Brain microvascular endothelial cell (primary cell): ENCODE results near the gene TIMM13.
"Not testable (repeated sequence)": the region's sequence is repeated elsewhere in the genome, so short reads cannot be mapped to it uniquely, and the experiment has no call there.

ENCODE experiments used
- DNase-seq: peaks from one replicate; pipeline ENCODE4 v3.0.0-alpha.2; 2020
- H3K27ac ChIP-seq: fragments of 250-450 bp; sonication (Bioruptor Pico); 2 replicates; pipeline ENCODE4 v1.5.1; 2020; ENCODE audit warnings: mild to moderate bottlenecking, moderate library complexity
- H3K27me3 ChIP-seq: fragments of 250-450 bp; sonication (Bioruptor Pico); replicated peaks from 2 replicates; pipeline ENCODE4 v1.5.1; 2020; ENCODE audit warnings: mild to moderate bottlenecking
- H3K36me3 ChIP-seq: fragments of 250-450 bp; sonication (Bioruptor Pico); replicated peaks from 2 replicates; pipeline ENCODE4 v1.5.1; 2020; ENCODE audit warnings: mild to moderate bottlenecking
- H3K4me3 ChIP-seq: 2 replicates; pipeline ENCODE4 v1.5.1; 2011; ENCODE audit warnings: low read depth, mild to moderate bottlenecking, control low read depth, low read length, moderate library complexity
- CTCF ChIP-seq: IDR thresholded peaks from 2 replicates; pipeline ENCODE4 v1.5.1; 2011; ENCODE audit warnings: low read depth, mild to moderate bottlenecking, moderate library complexity, low read length, control low read depth, inconsistent platforms; ENCODE audit errors: missing control alignments
- in situ Hi-C: cut with HindIII; loops from 2 replicates; pipeline ENCODE4 v1.10.0; 2017; ENCODE audit warnings: low sequenced_read_pairs, low pct_ligation_motif_present

Gene TIMM13

GRCh38 chr19:2394442-2395292, 32.7 kb downstream of the TIMM13 start:
- Histone ChIP-seq H3K36me3 (no peaks in the 10 kb centered on the region), H3K27ac (no peak overlapping the region), H3K27me3 (peaks cover under 1% of the 10 kb centered on the region), H3K4me3 (no peak overlapping the region)
- in situ Hi-C loops: no loop called here
- DNase-seq: no peak
- TF ChIP-seq CTCF: no peak

- no peak overlapping the region for H3K27ac ChIP-seq
- in situ Hi-C loops: no loop called here
- no peak overlapping the region for H3K4me3 ChIP-seq
- H3K27me3 ChIP-seq: peaks cover 1% of the 10 kb centered on the region
- DNase-seq: no peak
- no peak for TF ChIP-seq CTCF
- no peaks in the 10 kb centered on the region for H3K36me3 ChIP-seq
Observed at GRCh38 chr19:2394054-2394441, 33.3 kb downstream of the TIMM13 start.

- DNase-seq, in situ Hi-C loops, H3K27ac ChIP-seq, H3K36me3 ChIP-seq, H3K27me3 ChIP-seq, H3K4me3 ChIP-seq: not testable (repeated sequence)
Observed at GRCh38 chr19:2392899-2393298, 34.5 kb downstream of the TIMM13 start.

GRCh38 chr19:2392366-2392765, 35.0 kb downstream of the TIMM13 start:
- no peak for DNase-seq
- no peak for TF ChIP-seq CTCF
- H3K4me3 ChIP-seq: no peak overlapping the region
- no peak overlapping the region for H3K27ac ChIP-seq
- H3K27me3 ChIP-seq: peaks cover 1% of the 10 kb centered on the region
- in situ Hi-C loops: no loop called here
- no peaks in the 10 kb centered on the region for H3K36me3 ChIP-seq

GRCh38 chr19:2391118-2391725, 36.2 kb downstream of the TIMM13 start:
- Histone ChIP-seq H3K27ac (no peak overlapping the region), H3K27me3 (peaks cover 1% of the 10 kb centered on the region), H3K4me3 (no peak overlapping the region), H3K36me3 (no peaks in the 10 kb centered on the region)
- DNase-seq: peak; percentile 58
- TF ChIP-seq CTCF: peak; percentile 85
- in situ Hi-C loops: no loop called here

- no peak overlapping the region for H3K27ac ChIP-seq
- in situ Hi-C loops: no loop called here
- peaks cover 1% of the 10 kb centered on the region for H3K27me3 ChIP-seq
- H3K4me3 ChIP-seq: no peak overlapping the region
- no peaks in the 10 kb centered on the region for H3K36me3 ChIP-seq
- TF ChIP-seq CTCF: no peak
- DNase-seq: no peak
Observed at GRCh38 chr19:2389594-2389993, 37.8 kb downstream of the TIMM13 start.
